CD4-positive, alpha-beta T cell (primary cell): Measurements from ENCODE around the gene EEF1G. TPM values are rescaled to one million over a fixed set of nuclear protein-coding genes. Genes with fewer than 3 reads are reported as not detected.

ENCODE experiments used
- ATAC-seq: fragments of 200-7000 bp; cut with Tn5 transposase; one replicate; pipeline ENCODE4 v1.10.0; 2022; ENCODE audit warnings: mild to moderate bottlenecking; ENCODE audit not compliant: poor library complexity
- CTCF ChIA-PET: fragments of 350-600 bp; sonication (Branson Sonifier 250); formaldehyde crosslinking; loops from one replicate; lab custom pipeline; 2021; ENCODE audit warnings: antibody characterized with exemption, inconsistent platforms; lab: Charles Lee
- POLR2A ChIA-PET: fragments of 350-600 bp; sonication (Branson Sonifier 250); formaldehyde crosslinking; loops from one replicate; lab custom pipeline; 2021; ENCODE audit warnings: antibody characterized with exemption, inconsistent platforms; lab: Charles Lee
- DNase-seq, 14 experiments: peaks; one replicate each; pipeline ENCODE4 v3.0.0-alpha.2; 2013 to 2020; ENCODE audit warnings: mixed read lengths in 2 of 14
- H3K27ac ChIP-seq, 2 donors: one replicate each; pipeline versions ENCODE4 v1.5.1 to v1.7.0; 2013; ENCODE audit warnings: low read length in 2 of 2, low read depth in 1 of 2, mild to moderate bottlenecking in 1 of 2
- H3K27me3 ChIP-seq, 2 experiments: 1 replicate in 1 of 2; 2 replicates in 1 of 2; pipeline versions ENCODE4 v1.6.1 to v1.7.0; 2013; ENCODE audit warnings: low read length in 2 of 2, control low read depth in 1 of 2, mild to moderate bottlenecking in 1 of 2, moderate library complexity in 1 of 2; ENCODE audit not compliant: insufficient read depth in 2 of 2, control insufficient read depth in 1 of 2
- H3K36me3 ChIP-seq: one replicate; pipeline ENCODE4 v1.6.1; 2013; ENCODE audit warnings: low read length, control low read depth; ENCODE audit not compliant: insufficient read depth
- H3K4me1 ChIP-seq: one replicate; pipeline ENCODE4 v1.6.1; 2013; ENCODE audit warnings: low read length, control low read depth; ENCODE audit not compliant: insufficient read depth
- H3K4me3 ChIP-seq: one replicate; pipeline ENCODE4 v1.5.1; 2013; ENCODE audit warnings: mild to moderate bottlenecking, low read length, moderate library complexity
- H3K9me3 ChIP-seq, 2 experiments: 1 replicate in 1 of 2; 2 replicates in 1 of 2; pipeline versions ENCODE4 v1.6.1 to v1.7.0; 2013; ENCODE audit warnings: low read length in 2 of 2, mild to moderate bottlenecking in 2 of 2, control low read depth in 1 of 2, moderate library complexity in 1 of 2; ENCODE audit not compliant: control insufficient read depth in 1 of 2, insufficient read depth in 1 of 2
- H3K27ac Mint-ChIP-seq: one replicate; pipeline ENCODE4 v1.8.0; 2020; ENCODE audit warnings: mixed read lengths
- H3K27me3 Mint-ChIP-seq: one replicate; pipeline ENCODE4 v1.8.0; 2021; ENCODE audit warnings: mixed read lengths
- H3K36me3 Mint-ChIP-seq: one replicate; pipeline ENCODE4 v1.8.0; 2021; ENCODE audit warnings: low read depth, mixed read lengths
- H3K4me1 Mint-ChIP-seq: one replicate; pipeline ENCODE4 v1.8.0; 2021; ENCODE audit warnings: low read depth, mixed read lengths
- H3K4me3 Mint-ChIP-seq: one replicate; pipeline ENCODE4 v1.8.0; 2020; ENCODE audit warnings: mild to moderate bottlenecking, mixed read lengths
- H3K9me3 Mint-ChIP-seq: one replicate; pipeline ENCODE4 v1.8.0; 2020; ENCODE audit warnings: mixed read lengths
- intact Hi-C, 2 experiments: fragments of 100-400 bp; cut with DNase I in 1 of 2; cut with micrococcal nuclease in 1 of 2; formaldehyde crosslinking; loops; one replicate each; pipeline versions ENCODE4 v1.15.1 to v1.9.0; 2023 to 2025; cut with DNase I, micrococcal nuclease
- total RNA-seq, 174 experiments: library from RNA in 2 of 174; stranded (reverse) in 2 of 174; gene quantifications; one replicate each; pipeline ENCODE4 v1.2.3 and lab custom pipeline; 2021 to 2026
- TF ChIP-seq, protein P1 (sequence below): fragments of 200-600 bp; IDR thresholded peaks from one replicate; pipeline ENCODE4 v1.8.0; 2022; ENCODE audit warnings: antibody characterized with exemption, mild to moderate bottlenecking

Gene EEF1G
- total RNA-seq, 2 experiments from 2014 or later, result 2,181 to 2,269 TPM

DNA sequence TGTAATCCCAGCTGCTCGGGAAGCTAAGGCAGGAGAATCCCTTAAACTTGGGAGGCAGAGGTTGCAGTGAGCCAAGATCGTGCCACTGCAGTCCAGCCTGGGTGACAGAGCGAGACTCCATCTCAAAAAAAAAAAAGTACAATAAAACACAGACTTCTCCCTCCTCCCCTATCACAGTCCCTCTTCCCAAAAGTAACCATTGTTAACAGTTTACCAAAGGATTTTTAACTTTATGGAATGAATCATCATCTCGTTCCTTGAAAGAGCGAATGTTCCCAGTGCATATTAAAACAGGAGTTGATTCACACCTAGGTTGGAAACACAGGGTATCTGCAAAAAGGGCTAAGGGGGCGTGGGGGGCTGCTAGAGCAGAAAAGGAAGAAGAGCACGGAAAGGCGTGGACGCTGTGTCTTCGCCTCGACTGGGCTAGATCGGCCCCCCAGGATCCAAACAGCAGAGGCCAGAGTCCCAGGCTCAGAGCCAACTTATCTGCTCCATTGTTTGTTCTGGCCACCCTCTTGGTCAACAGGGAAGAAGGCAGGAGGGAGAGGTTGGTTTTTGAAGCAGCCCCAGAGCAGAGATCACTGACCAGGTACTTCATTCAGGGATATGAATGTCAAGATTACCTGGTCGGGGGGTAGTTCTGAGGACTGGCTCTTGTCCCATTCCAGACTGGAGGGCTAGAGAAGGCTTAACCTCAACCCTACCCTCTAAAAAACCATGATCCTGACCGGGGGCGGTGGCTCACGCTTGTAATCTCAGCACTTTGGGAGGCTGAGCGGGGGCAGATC lies 25.0 kb downstream of the EEF1G start:
- Mint-ChIP-seq H3K27ac (peak overlapping the region; percentile 90), H3K4me1 (peaks cover 72% of the 10 kb centered on the region), H3K27me3 (no peaks in the 10 kb centered on the region), H3K36me3 (peaks cover 21% of the 10 kb centered on the region), H3K9me3 (no peaks in the 10 kb centered on the region), H3K4me3 (peak overlapping the region; percentile 84)
- H3K36me3 ChIP-seq, result peaks cover 5% of the 10 kb centered on the region
- TF ChIP-seq, protein P1, sequence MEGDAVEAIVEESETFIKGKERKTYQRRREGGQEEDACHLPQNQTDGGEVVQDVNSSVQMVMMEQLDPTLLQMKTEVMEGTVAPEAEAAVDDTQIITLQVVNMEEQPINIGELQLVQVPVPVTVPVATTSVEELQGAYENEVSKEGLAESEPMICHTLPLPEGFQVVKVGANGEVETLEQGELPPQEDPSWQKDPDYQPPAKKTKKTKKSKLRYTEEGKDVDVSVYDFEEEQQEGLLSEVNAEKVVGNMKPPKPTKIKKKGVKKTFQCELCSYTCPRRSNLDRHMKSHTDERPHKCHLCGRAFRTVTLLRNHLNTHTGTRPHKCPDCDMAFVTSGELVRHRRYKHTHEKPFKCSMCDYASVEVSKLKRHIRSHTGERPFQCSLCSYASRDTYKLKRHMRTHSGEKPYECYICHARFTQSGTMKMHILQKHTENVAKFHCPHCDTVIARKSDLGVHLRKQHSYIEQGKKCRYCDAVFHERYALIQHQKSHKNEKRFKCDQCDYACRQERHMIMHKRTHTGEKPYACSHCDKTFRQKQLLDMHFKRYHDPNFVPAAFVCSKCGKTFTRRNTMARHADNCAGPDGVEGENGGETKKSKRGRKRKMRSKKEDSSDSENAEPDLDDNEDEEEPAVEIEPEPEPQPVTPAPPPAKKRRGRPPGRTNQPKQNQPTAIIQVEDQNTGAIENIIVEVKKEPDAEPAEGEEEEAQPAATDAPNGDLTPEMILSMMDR, result no peak
- ChIA-PET POLR2A (interaction anchor here (1.1 kb wide), 1 partner anchor 9 kb away, joined by 3 read pairs; no protein-coding TSS in a partner anchor), CTCF (interaction anchor here (1.2 kb wide), 1 partner anchor 124 kb away, joined by 4 read pairs; no protein-coding TSS in a partner anchor)
- no peak for ATAC-seq
- no peak overlapping the region for H3K27ac ChIP-seq
- intact Hi-C loops, result loop anchor here in 1 of 2 experiments (10.0 kb wide), 1 partner anchor 584 kb away; the partner anchor contains the start of gene FTH1
- H3K9me3 ChIP-seq, result no peaks in the 10 kb centered on the region
- DNase-seq, result no peak
- peaks cover 79% of the 10 kb centered on the region for H3K4me1 ChIP-seq
- H3K27me3 ChIP-seq, result no peaks in the 10 kb centered on the region
- H3K4me3 ChIP-seq, result no peak overlapping the region

DNA sequence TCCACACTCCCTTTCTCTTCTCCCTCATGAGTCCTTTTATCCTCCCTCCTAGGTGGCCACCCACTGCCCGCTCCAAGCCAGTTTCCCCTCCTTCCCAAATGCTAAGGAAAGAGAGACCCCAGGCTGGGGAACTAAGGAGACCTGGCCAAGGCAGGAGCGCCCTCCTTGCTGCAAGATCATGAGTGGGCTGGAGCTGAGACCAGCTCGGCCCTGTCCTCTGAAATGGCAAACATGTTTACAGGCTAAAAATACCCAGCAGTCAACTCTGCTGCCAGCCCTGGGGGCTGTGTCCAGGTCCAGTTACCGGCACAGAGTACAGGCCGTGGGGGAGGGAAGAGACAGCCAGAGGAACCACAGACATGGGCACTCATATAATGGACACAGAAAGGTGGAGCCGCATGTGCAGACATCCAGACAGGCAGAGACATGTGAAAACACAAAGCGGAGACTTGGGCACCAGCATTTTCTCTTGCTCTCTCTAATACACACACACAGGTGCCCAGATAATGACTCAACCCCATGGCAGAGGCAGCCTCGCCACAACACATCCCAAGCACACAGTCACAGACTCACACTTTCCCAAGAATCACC lies 25.9 kb downstream of the EEF1G start:
- POLR2A ChIA-PET, result interaction anchor here (1.1 to 6.3 kb wide), 5 partner anchors 8 to 133 kb away, joined by 3 to 122 read pairs (median 5); partner anchors contain the start of gene EEF1G
- intact Hi-C loops, result loop anchor here in 1 of 2 experiments (10.0 kb wide), 1 partner anchor 583 kb away; the partner anchor contains the start of gene FTH1
- Histone ChIP-seq H3K27ac (no peak overlapping the region), H3K9me3 (no peaks in the 10 kb centered on the region), H3K4me1 (peaks cover 79% of the 10 kb centered on the region), H3K27me3 (no peaks in the 10 kb centered on the region), H3K4me3 (peak overlapping the region; percentile 97), H3K36me3 (peaks cover 5% of the 10 kb centered on the region)
- Mint-ChIP-seq H3K4me3 (peak overlapping the region; percentile 84), H3K27me3 (no peaks in the 10 kb centered on the region), H3K36me3 (peaks cover 28% of the 10 kb centered on the region), H3K27ac (peak overlapping the region; percentile 90), H3K4me1 (peaks cover 72% of the 10 kb centered on the region), H3K9me3 (no peaks in the 10 kb centered on the region)
- TF ChIP-seq, protein P1, result no peak
- DNase-seq (peak in 1 of 14 experiments; percentile 29), ATAC-seq (no peak)
- CTCF ChIA-PET, result interaction anchor here (1.2 to 10.9 kb wide), 2 partner anchors 8 to 123 kb away, joined by 4 to 251 read pairs; no protein-coding TSS in a partner anchor

DNA sequence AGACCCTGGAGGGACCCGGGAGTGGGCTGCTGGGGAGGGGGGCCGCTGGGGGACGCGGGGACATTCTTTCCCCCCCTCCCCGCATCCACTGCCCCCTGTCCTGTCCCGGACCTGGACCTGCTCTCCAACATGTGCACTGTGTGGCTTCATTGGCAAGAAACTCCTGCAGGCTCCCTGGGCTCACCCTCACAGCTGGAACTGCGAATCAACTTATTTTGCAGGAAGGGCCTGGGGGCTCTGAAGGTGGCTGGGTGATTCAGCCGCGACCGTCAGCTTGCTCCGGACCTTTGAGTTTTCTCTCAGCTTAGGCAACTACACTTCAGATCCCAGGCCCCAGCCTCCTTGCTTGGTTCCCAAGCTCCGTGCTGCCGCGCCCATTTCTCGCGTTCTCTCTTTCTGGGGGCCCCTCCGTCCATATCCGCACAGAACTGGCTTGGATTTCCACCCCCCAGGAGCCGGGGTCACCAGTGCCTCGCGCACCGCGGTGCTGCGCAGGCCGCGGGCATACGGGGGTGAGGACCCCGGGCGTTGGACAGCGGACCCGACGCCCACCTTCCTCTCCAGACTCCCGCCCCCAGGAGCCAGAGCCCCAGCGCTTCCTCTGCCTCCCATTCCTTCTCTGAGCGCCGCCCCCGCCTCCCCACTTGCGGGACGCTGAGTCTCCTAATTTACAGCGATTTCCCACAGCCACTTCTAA lies 26.6 kb downstream of the EEF1G start:
- H3K9me3 Mint-ChIP-seq, result no peaks in the 10 kb centered on the region
- Histone ChIP-seq H3K9me3 (no peaks in the 10 kb centered on the region), H3K27ac (peak overlapping the region in 1 of 2 donors; percentile 45), H3K36me3 (peaks cover 5% of the 10 kb centered on the region), H3K4me3 (peak overlapping the region; percentile 97), H3K27me3 (no peaks in the 10 kb centered on the region), H3K4me1 (peaks cover 79% of the 10 kb centered on the region)
- H3K27ac Mint-ChIP-seq, result peak overlapping the region; percentile 90
- H3K4me3 Mint-ChIP-seq, result peak overlapping the region; percentile 84
- no peaks in the 10 kb centered on the region for H3K27me3 Mint-ChIP-seq
- CTCF ChIA-PET, result interaction anchor here (1.2 to 10.9 kb wide), 2 partner anchors 9 to 122 kb away, joined by 3 to 251 read pairs; no protein-coding TSS in a partner anchor
- ATAC-seq (no peak), DNase-seq (no peak)
- intact Hi-C loops, result loop anchor here (1.0 to 10.0 kb wide), 2 partner anchors 8 to 582 kb away; partner anchors contain the start of gene FTH1 (in 1 of the 2)
- H3K36me3 Mint-ChIP-seq, result peaks cover 28% of the 10 kb centered on the region
- TF ChIP-seq, protein P1, result no peak
- H3K4me1 Mint-ChIP-seq, result peaks cover 72% of the 10 kb centered on the region
- POLR2A ChIA-PET, result interaction anchor here (0.7 to 6.3 kb wide), 7 partner anchors 8 to 294 kb away, joined by 3 to 122 read pairs (median 5); partner anchors contain the start of genes EEF1G and TUT1
